ENCODE results near the gene PCNT. TPM values are rescaled to one million over a fixed set of nuclear protein-coding genes. Genes with fewer than 3 reads are reported as not detected.

The PCNT gene, protein sequence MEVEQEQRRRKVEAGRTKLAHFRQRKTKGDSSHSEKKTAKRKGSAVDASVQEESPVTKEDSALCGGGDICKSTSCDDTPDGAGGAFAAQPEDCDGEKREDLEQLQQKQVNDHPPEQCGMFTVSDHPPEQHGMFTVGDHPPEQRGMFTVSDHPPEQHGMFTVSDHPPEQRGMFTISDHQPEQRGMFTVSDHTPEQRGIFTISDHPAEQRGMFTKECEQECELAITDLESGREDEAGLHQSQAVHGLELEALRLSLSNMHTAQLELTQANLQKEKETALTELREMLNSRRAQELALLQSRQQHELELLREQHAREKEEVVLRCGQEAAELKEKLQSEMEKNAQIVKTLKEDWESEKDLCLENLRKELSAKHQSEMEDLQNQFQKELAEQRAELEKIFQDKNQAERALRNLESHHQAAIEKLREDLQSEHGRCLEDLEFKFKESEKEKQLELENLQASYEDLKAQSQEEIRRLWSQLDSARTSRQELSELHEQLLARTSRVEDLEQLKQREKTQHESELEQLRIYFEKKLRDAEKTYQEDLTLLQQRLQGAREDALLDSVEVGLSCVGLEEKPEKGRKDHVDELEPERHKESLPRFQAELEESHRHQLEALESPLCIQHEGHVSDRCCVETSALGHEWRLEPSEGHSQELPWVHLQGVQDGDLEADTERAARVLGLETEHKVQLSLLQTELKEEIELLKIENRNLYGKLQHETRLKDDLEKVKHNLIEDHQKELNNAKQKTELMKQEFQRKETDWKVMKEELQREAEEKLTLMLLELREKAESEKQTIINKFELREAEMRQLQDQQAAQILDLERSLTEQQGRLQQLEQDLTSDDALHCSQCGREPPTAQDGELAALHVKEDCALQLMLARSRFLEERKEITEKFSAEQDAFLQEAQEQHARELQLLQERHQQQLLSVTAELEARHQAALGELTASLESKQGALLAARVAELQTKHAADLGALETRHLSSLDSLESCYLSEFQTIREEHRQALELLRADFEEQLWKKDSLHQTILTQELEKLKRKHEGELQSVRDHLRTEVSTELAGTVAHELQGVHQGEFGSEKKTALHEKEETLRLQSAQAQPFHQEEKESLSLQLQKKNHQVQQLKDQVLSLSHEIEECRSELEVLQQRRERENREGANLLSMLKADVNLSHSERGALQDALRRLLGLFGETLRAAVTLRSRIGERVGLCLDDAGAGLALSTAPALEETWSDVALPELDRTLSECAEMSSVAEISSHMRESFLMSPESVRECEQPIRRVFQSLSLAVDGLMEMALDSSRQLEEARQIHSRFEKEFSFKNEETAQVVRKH (N-terminal part only)
- total RNA-seq, result 32.8 TPM

DNA sequence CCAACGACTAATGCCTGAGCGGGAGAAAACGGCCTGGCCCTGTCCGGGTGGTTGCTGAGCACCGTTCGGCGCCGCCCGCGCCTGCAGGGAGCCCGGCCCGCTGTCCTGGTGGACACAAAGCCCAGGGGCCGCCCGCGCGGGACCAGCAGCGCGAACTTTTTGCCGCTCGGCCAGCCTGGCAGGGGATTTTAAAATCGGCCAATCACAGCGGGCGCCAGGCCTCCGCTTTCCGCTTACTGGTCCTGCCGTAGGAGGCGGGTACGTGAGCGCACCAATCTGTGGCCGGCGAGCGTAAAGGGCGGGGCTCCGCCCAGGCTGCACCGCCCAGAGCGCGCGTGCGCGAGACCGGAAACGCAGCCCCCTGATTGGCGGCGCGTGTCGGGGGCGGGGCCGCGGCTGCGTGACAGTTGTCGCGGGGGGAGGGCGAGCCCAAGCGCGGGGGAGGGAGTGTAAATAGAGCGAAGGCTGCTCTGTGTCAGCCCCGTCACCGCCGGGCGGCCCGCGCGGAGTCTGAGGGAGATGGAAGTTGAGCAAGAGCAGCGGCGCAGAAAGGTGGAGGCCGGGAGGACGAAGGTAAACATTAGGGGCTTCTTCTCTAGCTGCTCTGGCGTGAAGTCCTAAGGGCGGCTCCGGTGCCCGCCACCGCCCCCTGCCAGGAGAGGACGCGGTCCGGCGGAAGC, at the start of gene PCNT, which contains the start of gene C21orf58:
PCNT (plus strand) TSS at position 447 of the 680 bp plus-strand sequence; CDS start at position 520, 73 bp downstream.
C21orf58 (minus strand) TSS at position 161 of the 680 bp plus-strand sequence. CDS start 1,132 bp downstream, outside the sequence.

GRCh38 chr21:46285206-46285661, 38.7 kb upstream of the PCNT start, which contains the start of gene MCM3AP:
Gene MCM3AP, minus strand, starts transcription at chr21:46285611. Its CDS starts 325 bp downstream, at chr21:46285286.

DNA sequence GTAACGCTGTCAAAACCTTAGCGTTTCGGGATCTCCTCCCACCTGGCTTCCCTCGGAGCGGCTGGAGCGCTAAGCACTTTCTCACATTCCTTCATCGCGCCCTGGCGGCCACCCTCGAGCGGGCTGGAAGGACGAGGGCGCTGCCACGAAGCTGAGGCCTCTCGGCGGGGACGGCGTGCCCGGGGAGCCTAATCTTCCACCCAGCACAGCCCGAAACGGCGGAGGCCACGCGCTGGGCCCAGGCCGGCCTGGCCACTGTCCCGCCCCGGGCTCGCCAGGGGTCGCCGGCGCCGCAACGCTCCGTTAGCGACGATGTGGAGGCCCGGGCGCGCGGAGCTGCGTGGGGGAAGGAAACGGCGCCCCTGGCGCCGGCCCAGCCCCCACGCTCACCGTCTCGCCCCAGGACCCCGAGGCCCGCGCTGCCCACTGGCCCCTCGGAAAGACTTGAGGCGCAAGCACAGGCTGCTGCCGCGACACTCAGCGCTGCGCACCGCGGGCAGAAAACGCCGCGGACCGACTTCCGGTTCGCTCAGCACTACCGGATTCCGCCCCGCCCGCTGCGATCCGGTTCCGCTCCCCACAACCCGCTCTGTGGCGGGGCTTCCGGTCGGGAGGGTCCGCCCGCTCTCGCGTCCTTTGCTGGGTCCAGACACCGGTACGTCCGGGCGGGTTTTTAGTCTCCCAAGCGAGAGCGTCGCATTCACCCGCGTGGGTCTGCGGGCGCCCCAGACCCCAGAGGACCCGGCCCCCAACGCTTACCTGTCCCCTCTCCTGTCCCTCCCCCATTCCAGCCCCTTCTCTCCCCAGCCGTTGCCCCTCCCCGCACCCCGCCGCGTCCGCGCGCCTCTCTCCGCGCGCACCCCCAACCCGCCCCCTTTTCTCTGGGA, 38.0 kb upstream of the PCNT start, which contains the start of gene YBEY:
YBEY (plus strand) TSS at position 582 of the 887 bp plus-strand sequence. CDS start 572 bp downstream, outside the sequence.

GRCh38 chr21:46458315-46459023, 134.5 kb downstream of the PCNT start, which contains the start of gene DIP2A:
Gene DIP2A, plus strand, starts transcription at chr21:46458891. Its CDS starts 241 bp downstream, at chr21:46459132.

Other genes with a start within 250 kb of the PCNT start
- gene COL6A2, start 226.0 kb upstream of the PCNT start, total RNA-seq, result 631 TPM
- gene FTCD, start 168.6 kb upstream of the PCNT start, total RNA-seq, result 1.1 TPM
- gene SPATC1L, start 139.7 kb upstream of the PCNT start, total RNA-seq, result 9.1 TPM
- gene LSS, start 95.4 kb upstream of the PCNT start, total RNA-seq, result 56.3 TPM
- 125 TPM for gene MCM3AP, start 38.5 kb upstream of the PCNT start, total RNA-seq
- gene YBEY, start 37.8 kb upstream of the PCNT start, total RNA-seq, result 20.6 TPM
- 9.3 TPM for gene C21orf58, start 286 bp upstream of the PCNT start, total RNA-seq
- gene DIP2A, start 134.7 kb downstream of the PCNT start, total RNA-seq, result 69.5 TPM